DOHH2 (cell line): ENCODE results near the gene PLXND1.

Experiments
- EZH2phosphoT487 ChIP-seq: fragments of 200-600 bp; sonication (generic); IDR thresholded peaks from 2 replicates; pipeline ENCODE4 v1.6.1; 2017; ENCODE audit warnings: borderline replicate concordance, mild to moderate bottlenecking, antibody characterized with exemption, low read length, moderate library complexity, mixed read lengths
- TF ChIP-seq, protein P1 (sequence below): fragments of 200-600 bp; sonication (generic); IDR thresholded peaks from one replicate; pipeline ENCODE4 v1.5.1; 2014; ENCODE audit warnings: antibody characterized with exemption, mild to moderate bottlenecking, low read depth, low read length; ENCODE audit not compliant: poor library complexity, severe bottlenecking

GRCh38 chr3:129563332-129563731 is 43.1 kb downstream of the PLXND1 start:
- TF ChIP-seq, protein P1, sequence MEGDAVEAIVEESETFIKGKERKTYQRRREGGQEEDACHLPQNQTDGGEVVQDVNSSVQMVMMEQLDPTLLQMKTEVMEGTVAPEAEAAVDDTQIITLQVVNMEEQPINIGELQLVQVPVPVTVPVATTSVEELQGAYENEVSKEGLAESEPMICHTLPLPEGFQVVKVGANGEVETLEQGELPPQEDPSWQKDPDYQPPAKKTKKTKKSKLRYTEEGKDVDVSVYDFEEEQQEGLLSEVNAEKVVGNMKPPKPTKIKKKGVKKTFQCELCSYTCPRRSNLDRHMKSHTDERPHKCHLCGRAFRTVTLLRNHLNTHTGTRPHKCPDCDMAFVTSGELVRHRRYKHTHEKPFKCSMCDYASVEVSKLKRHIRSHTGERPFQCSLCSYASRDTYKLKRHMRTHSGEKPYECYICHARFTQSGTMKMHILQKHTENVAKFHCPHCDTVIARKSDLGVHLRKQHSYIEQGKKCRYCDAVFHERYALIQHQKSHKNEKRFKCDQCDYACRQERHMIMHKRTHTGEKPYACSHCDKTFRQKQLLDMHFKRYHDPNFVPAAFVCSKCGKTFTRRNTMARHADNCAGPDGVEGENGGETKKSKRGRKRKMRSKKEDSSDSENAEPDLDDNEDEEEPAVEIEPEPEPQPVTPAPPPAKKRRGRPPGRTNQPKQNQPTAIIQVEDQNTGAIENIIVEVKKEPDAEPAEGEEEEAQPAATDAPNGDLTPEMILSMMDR: no peak
- no peak for TF ChIP-seq EZH2phosphoT487
